Neural crest cell (in vitro differentiated cells): Measurements from ENCODE around the gene MNX1. TPM values are rescaled to one million over a fixed set of nuclear protein-coding genes. Genes with fewer than 3 reads are reported as not detected.

Source experiments
- DNase-seq: peaks from one replicate; pipeline ENCODE4 v3.0.0; 2021; ENCODE audit warnings: low read depth, mixed read lengths, low spot score
- H3K27ac Mint-ChIP-seq: one replicate; pipeline ENCODE4 v1.8.0; 2021; ENCODE audit warnings: mild to moderate bottlenecking, mixed read lengths; ENCODE audit not compliant: unreplicated experiment
- H3K27me3 Mint-ChIP-seq: 2 replicates; pipeline ENCODE4 v1.8.0; 2021; ENCODE audit warnings: low read depth, mild to moderate bottlenecking, mixed read lengths
- H3K36me3 Mint-ChIP-seq: 2 replicates; pipeline ENCODE4 v1.8.0; 2021; ENCODE audit warnings: low read depth, mild to moderate bottlenecking, mixed read lengths
- H3K4me1 Mint-ChIP-seq: 2 replicates; pipeline ENCODE4 v1.8.0; 2021; ENCODE audit warnings: mixed read lengths
- H3K4me3 Mint-ChIP-seq: one replicate; pipeline ENCODE4 v1.8.0; 2021; ENCODE audit warnings: mild to moderate bottlenecking, mixed read lengths
- H3K9me3 Mint-ChIP-seq: 2 replicates; pipeline ENCODE4 v1.8.0; 2021; ENCODE audit warnings: mixed read lengths
- CTCF ChIP-seq: fragments of 200-600 bp; sonication (generic); conservative IDR thresholded peaks from 2 replicates; pipeline ENCODE4 v1.5.0; 2021; ENCODE audit warnings: antibody characterized with exemption, mild to moderate bottlenecking
- total RNA-seq: library from RNA; stranded (reverse); gene quantifications from 2 replicates; pipeline ENCODE4 v1.2.1, GENCODE V29; 2021

Gene MNX1
- total RNA-seq, 1 donor from 2014 or later, result 0.14 TPM

- DNase-seq, result no peak
- peaks cover 5% of the 10 kb centered on the region for H3K27me3 Mint-ChIP-seq
Measured at GRCh38 chr7:156985101-156985992, 25.1 kb downstream of the MNX1 start.

GRCh38 chr7:156984174-156984891 lies 26.1 kb downstream of the MNX1 start:
- peaks cover 10% of the 10 kb centered on the region for H3K36me3 Mint-ChIP-seq
- DNase-seq, result no peak

More at GRCh38 chr7:156985101-156985992, 25.1 kb downstream of the MNX1 start:
- peaks cover 4% of the 10 kb centered on the region for H3K36me3 Mint-ChIP-seq
- peaks cover 2% of the 10 kb centered on the region for H3K9me3 Mint-ChIP-seq
- TF ChIP-seq CTCF, result no peak
- no peak overlapping the region for H3K4me3 Mint-ChIP-seq
- H3K4me1 Mint-ChIP-seq, result peaks cover 22% of the 10 kb centered on the region
- no peak overlapping the region for H3K27ac Mint-ChIP-seq

GRCh38 chr7:156979711-156980110 lies 30.8 kb downstream of the MNX1 start:
- Mint-ChIP-seq H3K9me3 (peaks cover 9% of the 10 kb centered on the region), H3K27ac (no peak overlapping the region)
- no peak for TF ChIP-seq CTCF

More at GRCh38 chr7:156984174-156984891, 26.1 kb downstream of the MNX1 start:
- no peak for TF ChIP-seq CTCF
- Mint-ChIP-seq H3K9me3 (peaks cover 8% of the 10 kb centered on the region), H3K4me3 (no peak overlapping the region), H3K27me3 (peaks cover 5% of the 10 kb centered on the region), H3K27ac (no peak overlapping the region), H3K4me1 (peaks cover 17% of the 10 kb centered on the region)

GRCh38 chr7:156979007-156979606 lies 31.4 kb downstream of the MNX1 start:
- H3K27me3 Mint-ChIP-seq, result no peaks in the 10 kb centered on the region
- peaks cover 9% of the 10 kb centered on the region for H3K9me3 Mint-ChIP-seq
- DNase-seq, result no peak
- no peaks in the 10 kb centered on the region for H3K4me1 Mint-ChIP-seq
- peaks cover 26% of the 10 kb centered on the region for H3K36me3 Mint-ChIP-seq
- no peak overlapping the region for H3K27ac Mint-ChIP-seq
- TF ChIP-seq CTCF, result no peak
- no peak overlapping the region for H3K4me3 Mint-ChIP-seq

More at GRCh38 chr7:156979711-156980110, 30.8 kb downstream of the MNX1 start:
- DNase-seq, result no peak
- Mint-ChIP-seq H3K27me3 (no peaks in the 10 kb centered on the region), H3K4me1 (no peaks in the 10 kb centered on the region), H3K4me3 (no peak overlapping the region), H3K36me3 (peaks cover 26% of the 10 kb centered on the region)

- Mint-ChIP-seq H3K27me3 (no peaks in the 10 kb centered on the region), H3K9me3 (peaks cover 7% of the 10 kb centered on the region), H3K4me3 (no peak overlapping the region), H3K27ac (no peak overlapping the region), H3K36me3 (peaks cover 21% of the 10 kb centered on the region), H3K4me1 (no peaks in the 10 kb centered on the region)
- DNase-seq, result no peak
- TF ChIP-seq CTCF, result no peak
Measured at GRCh38 chr7:156975620-156976019, 34.8 kb downstream of the MNX1 start.
